Cardiac fibroblast (primary cell): Measurements from ENCODE around the gene DCP1B.

Source experiments
- DNase-seq, 2 donors: peaks; one replicate each; pipeline versions ENCODE4 v3.0.0 to v3.0.0-alpha.2; 2010; ENCODE audit warnings: low read depth in 2 of 2
- H3K4me3 ChIP-seq, 2 donors: replicated peaks in 1 of 2; 1 replicate in 1 of 2; 2 replicates in 1 of 2; pipeline ENCODE4 v1.5.1; 2011; ENCODE audit warnings: low read depth in 2 of 2, low read length in 2 of 2, mild to moderate bottlenecking in 2 of 2, moderate library complexity in 1 of 2
- CTCF ChIP-seq: IDR thresholded peaks from one replicate; pipeline ENCODE4 v1.5.1; 2011; ENCODE audit warnings: low read depth, mild to moderate bottlenecking, low read length, inconsistent platforms

Gene DCP1B

GRCh38 chr12:1932264-1932777 is 71.9 kb downstream of the DCP1B start:
- TF ChIP-seq CTCF = no peak
- H3K4me3 ChIP-seq = no peak overlapping the region
- DNase-seq = peak in 1 of 2 donors; percentile 73

DNA sequence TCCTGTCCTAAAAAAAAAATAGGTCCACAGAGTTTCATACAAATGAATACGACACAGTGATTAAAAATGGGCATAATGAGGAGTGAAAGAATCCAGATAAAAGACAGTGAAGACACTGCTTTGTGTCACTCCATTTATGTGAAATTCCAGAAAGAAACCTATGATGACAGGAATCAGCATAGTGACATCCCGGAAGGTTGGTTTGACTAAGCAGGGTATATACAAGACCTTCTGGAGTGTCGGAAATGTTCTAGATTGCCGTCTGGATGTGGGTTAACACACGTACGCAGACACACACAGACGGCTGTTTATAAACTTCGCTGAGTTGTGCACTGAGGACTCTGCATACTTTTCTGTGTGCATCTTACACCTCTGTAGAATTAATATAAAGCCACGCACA is 72.6 kb downstream of the DCP1B start:
- DNase-seq = no peak
- H3K4me3 ChIP-seq = no peak overlapping the region
- TF ChIP-seq CTCF = no peak

DNA sequence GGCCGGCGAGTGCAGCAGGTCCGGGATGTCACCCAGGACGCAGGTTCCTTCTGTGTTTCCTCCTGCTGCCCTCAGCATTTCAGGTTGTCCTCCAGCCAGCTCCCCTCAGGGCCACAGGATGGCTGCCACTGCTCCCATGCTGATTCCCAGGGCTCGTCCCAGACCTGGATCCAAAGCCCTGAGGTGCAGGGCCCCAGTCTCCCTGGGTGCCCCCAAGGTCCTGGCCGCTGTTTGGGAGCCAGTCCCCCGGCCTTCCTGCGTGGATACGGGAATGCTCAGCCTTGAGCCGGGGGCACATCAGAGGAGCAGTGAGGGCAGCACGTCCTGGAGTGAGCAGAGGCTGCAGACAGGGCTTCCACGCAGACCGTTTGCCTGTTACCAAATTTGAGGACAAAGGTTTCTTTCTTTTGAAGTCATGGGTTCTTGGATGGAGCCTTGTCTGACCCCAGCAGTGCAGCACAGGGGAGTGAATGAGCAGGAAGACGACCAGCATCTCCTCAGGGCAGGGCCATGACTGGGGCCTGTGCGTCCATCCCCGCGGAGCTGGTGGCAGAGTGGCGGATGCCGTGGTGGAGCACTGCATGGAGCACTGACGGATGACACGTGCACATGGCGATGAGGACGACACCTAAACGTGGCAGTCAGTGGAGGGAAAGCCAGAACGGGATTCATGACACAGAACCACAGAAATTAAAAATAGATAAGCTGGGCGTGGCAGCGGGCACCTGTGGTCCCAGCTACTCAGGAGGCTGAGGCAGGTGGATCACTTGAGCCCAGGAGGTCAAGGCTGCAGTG is 73.3 kb downstream of the DCP1B start:
- no peak for TF ChIP-seq CTCF
- no peak for DNase-seq
- H3K4me3 ChIP-seq = no peak overlapping the region

DNA sequence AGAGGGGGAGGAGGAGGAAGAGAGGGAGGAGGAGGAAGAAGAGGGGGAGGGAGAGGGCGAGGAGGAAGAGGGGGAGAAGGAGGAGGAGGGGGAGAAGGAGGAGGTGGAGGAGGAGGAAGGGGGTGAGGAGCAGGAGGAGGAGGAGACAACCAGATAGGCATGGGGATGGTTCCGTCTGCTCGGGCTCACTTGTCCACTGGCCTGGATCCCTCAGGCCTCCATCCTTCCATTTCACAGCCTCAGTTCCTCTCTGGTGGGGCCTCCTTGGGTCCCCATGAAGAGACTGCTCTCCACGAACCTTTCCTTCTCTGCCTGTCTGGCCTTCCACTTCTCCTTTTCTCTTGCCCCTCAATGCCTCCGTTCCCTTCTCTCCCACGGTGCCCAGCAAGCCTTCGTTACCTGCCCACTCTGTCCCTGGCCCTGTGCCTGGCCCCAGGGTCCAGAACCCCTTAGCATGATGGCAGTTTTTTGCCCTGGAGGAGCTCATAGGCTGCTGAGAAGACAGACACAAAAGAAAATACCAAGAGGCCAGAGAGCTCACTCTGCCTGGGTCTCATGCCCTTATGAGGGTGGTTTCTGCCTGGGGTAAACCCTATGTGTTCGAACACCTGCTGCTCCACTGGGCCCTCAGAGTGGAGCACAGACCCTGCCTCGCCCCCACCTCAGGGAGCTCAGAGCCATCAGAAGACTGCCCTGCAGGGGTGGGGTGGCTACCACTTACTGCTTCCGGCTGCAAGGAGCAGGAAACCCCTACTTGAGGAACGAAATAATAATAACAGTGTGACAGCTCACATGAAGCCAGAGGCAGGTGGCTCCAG is 74.1 kb downstream of the DCP1B start:
- H3K4me3 ChIP-seq = no peak overlapping the region
- no peak for TF ChIP-seq CTCF
- DNase-seq = no peak

GRCh38 chr12:1929241-1929984 is 74.8 kb downstream of the DCP1B start:
- no peak for DNase-seq
- H3K4me3 ChIP-seq = no peak overlapping the region
- no peak for TF ChIP-seq CTCF

- no peak overlapping the region for H3K4me3 ChIP-seq
- DNase-seq = no peak
- no peak for TF ChIP-seq CTCF
Observed at GRCh38 chr12:1928439-1929121, 75.7 kb downstream of the DCP1B start.
